ENCODE data around the gene CEMIP2. TPM values are rescaled to one million over a fixed set of nuclear protein-coding genes. Genes with fewer than 3 reads are reported as not detected.

Gene CEMIP2
- total RNA-seq, 1 experiment from 2014 or later: 17.7 TPM

- H3K27me3 Mint-ChIP-seq (ENCODE audit: insufficient read depth, unreplicated experiment): no peaks in the 10 kb centered on the region
- peaks cover 21% of the 10 kb centered on the region for H3K36me3 Mint-ChIP-seq (ENCODE audit: insufficient read depth, unreplicated experiment)
These were observed 80.6 kb downstream of the CEMIP2 start for GRCh38 chr9:71687676-71688075.

GRCh38 chr9:71685988-71686387, 82.3 kb downstream of the CEMIP2 start:
- BruUV-seq (replicated peaks): no TSS peak
- Mint-ChIP-seq H3K4me1 (ENCODE audit: insufficient read depth, unreplicated experiment) (peaks cover 23% of the 10 kb centered on the region), H3K27ac (ENCODE audit: low read depth, unreplicated experiment) (no peak overlapping the region), H3K27me3 (ENCODE audit: insufficient read depth, unreplicated experiment) (no peaks in the 10 kb centered on the region), H3K4me3 (ENCODE audit: unreplicated experiment) (no peak overlapping the region), H3K9me3 (ENCODE audit: unreplicated experiment) (no peaks in the 10 kb centered on the region), H3K36me3 (ENCODE audit: insufficient read depth, unreplicated experiment) (peaks cover 14% of the 10 kb centered on the region)
- intact Hi-C loops (cut with micrococcal nuclease): loop anchor here (10.0 kb wide), 1 partner anchor 339 kb away; no protein-coding TSS in a partner anchor
- ChIA-PET CTCF (interaction anchor here (0.7 to 8.9 kb wide), 8 partner anchors 26 to 1046 kb away, joined by 4 to 162 read pairs (median 8); partner anchors contain the start of gene CEMIP2), POLR2A (interaction anchor here (0.9 to 7.3 kb wide), 2 partner anchors 82 to 179 kb away, joined by 3 to 75 read pairs; partner anchors contain the start of gene CEMIP2)
- no peak for DNase-seq (ENCODE audit: unreplicated experiment)
- no peak for TF ChIP-seq CTCF (IDR thresholded peaks at IDR 0.05; ENCODE audit: unreplicated experiment)

More at GRCh38 chr9:71687676-71688075, 80.6 kb downstream of the CEMIP2 start:
- intact Hi-C loops (cut with micrococcal nuclease): loop anchor here (10.0 kb wide), 1 partner anchor 337 kb away; no protein-coding TSS in a partner anchor
- ChIA-PET CTCF (interaction anchor here (0.7 kb wide), 1 partner anchor 19 kb away, joined by 3 read pairs; no protein-coding TSS in a partner anchor), POLR2A (no interaction called here)
- no peak overlapping the region for H3K4me3 Mint-ChIP-seq (ENCODE audit: unreplicated experiment)
- no peak for DNase-seq (ENCODE audit: unreplicated experiment)
- peaks cover 21% of the 10 kb centered on the region for H3K4me1 Mint-ChIP-seq (ENCODE audit: insufficient read depth, unreplicated experiment)
- no TSS peak for BruUV-seq (replicated peaks)
- H3K9me3 Mint-ChIP-seq (ENCODE audit: unreplicated experiment): no peaks in the 10 kb centered on the region
- H3K27ac Mint-ChIP-seq (ENCODE audit: low read depth, unreplicated experiment): no peak overlapping the region
- TF ChIP-seq CTCF (IDR thresholded peaks at IDR 0.05; ENCODE audit: unreplicated experiment): no peak

GRCh38 chr9:71685394-71685793, 82.9 kb downstream of the CEMIP2 start:
- Mint-ChIP-seq H3K27me3 (ENCODE audit: insufficient read depth, unreplicated experiment) (no peaks in the 10 kb centered on the region), H3K36me3 (ENCODE audit: insufficient read depth, unreplicated experiment) (peaks cover 14% of the 10 kb centered on the region), H3K9me3 (ENCODE audit: unreplicated experiment) (no peaks in the 10 kb centered on the region), H3K27ac (ENCODE audit: low read depth, unreplicated experiment) (no peak overlapping the region), H3K4me1 (ENCODE audit: insufficient read depth, unreplicated experiment) (peaks cover 25% of the 10 kb centered on the region), H3K4me3 (ENCODE audit: unreplicated experiment) (no peak overlapping the region)
- BruUV-seq (replicated peaks): no TSS peak
- DNase-seq (ENCODE audit: unreplicated experiment): no peak
- ChIA-PET POLR2A (interaction anchor here (0.9 to 7.3 kb wide), 2 partner anchors 83 to 179 kb away, joined by 3 to 75 read pairs; partner anchors contain the start of gene CEMIP2), CTCF (interaction anchor here (0.5 to 8.9 kb wide), 18 partner anchors 19 to 1053 kb away, joined by 3 to 162 read pairs (median 6); partner anchors contain the start of gene CEMIP2)
- intact Hi-C loops (cut with micrococcal nuclease): loop anchor here (10.0 kb wide), 1 partner anchor 339 kb away; no protein-coding TSS in a partner anchor
- no peak for TF ChIP-seq CTCF (IDR thresholded peaks at IDR 0.05; ENCODE audit: unreplicated experiment)

- intact Hi-C loops (cut with micrococcal nuclease): loop anchor here (1.0 to 10.0 kb wide), 3 partner anchors 33 to 340 kb away; no protein-coding TSS in a partner anchor
- Mint-ChIP-seq H3K36me3 (ENCODE audit: insufficient read depth, unreplicated experiment) (peaks cover 14% of the 10 kb centered on the region), H3K27ac (ENCODE audit: low read depth, unreplicated experiment) (no peak overlapping the region), H3K9me3 (ENCODE audit: unreplicated experiment) (no peaks in the 10 kb centered on the region), H3K27me3 (ENCODE audit: insufficient read depth, unreplicated experiment) (no peaks in the 10 kb centered on the region), H3K4me3 (ENCODE audit: unreplicated experiment) (no peak overlapping the region), H3K4me1 (ENCODE audit: insufficient read depth, unreplicated experiment) (peaks cover 27% of the 10 kb centered on the region)
- no peak for DNase-seq (ENCODE audit: unreplicated experiment)
- TF ChIP-seq CTCF (IDR thresholded peaks at IDR 0.05; ENCODE audit: unreplicated experiment): no peak
- ChIA-PET POLR2A (interaction anchor here (0.6 to 7.3 kb wide), 6 partner anchors 8 to 395 kb away, joined by 3 to 75 read pairs (median 4); partner anchors contain the start of gene CEMIP2), CTCF (interaction anchor here (0.5 to 8.9 kb wide), 44 partner anchors 8 to 1762 kb away, joined by 3 to 162 read pairs (median 4); partner anchors contain the start of gene CEMIP2)
- BruUV-seq (replicated peaks): no TSS peak
These were observed 83.7 kb downstream of the CEMIP2 start for GRCh38 chr9:71684566-71684965.

Measured in MCF 10A (cell line).